NAMALWA (cell line): ENCODE results near the gene DUSP5.

ENCODE experiments used
- DNase-seq: peaks from one replicate; pipeline ENCODE4 v3.0.0-alpha.2; 2015; ENCODE audit warnings: low spot score

The DUSP5 gene

GRCh38 chr10:110501142-110501937, 3.6 kb downstream of the DUSP5 start:
- DNase-seq = no peak

GRCh38 chr10:110502072-110502845, 4.6 kb downstream of the DUSP5 start:
- no peak for DNase-seq

GRCh38 chr10:110502851-110503301, 5.2 kb downstream of the DUSP5 start:
- DNase-seq = peak; percentile 92

- DNase-seq = peak; percentile 27
Observed at GRCh38 chr10:110503528-110504110, 5.9 kb downstream of the DUSP5 start.

- DNase-seq = peak; percentile 85
Observed at GRCh38 chr10:110504111-110504735, 6.5 kb downstream of the DUSP5 start.

GRCh38 chr10:110505130-110505770, 7.5 kb downstream of the DUSP5 start:
- DNase-seq = no peak

- DNase-seq = no peak
Observed at GRCh38 chr10:110506448-110506847, 8.7 kb downstream of the DUSP5 start.

- DNase-seq = no peak
Observed at GRCh38 chr10:110507346-110507745, 9.6 kb downstream of the DUSP5 start.

GRCh38 chr10:110508159-110508788, 10.6 kb downstream of the DUSP5 start:
- DNase-seq = no peak

GRCh38 chr10:110508806-110509544, 11.3 kb downstream of the DUSP5 start:
- no peak for DNase-seq

GRCh38 chr10:110509560-110509959, 11.9 kb downstream of the DUSP5 start:
- no peak for DNase-seq

GRCh38 chr10:110510086-110510485, 12.4 kb downstream of the DUSP5 start:
- no peak for DNase-seq

- no peak for DNase-seq
Observed at GRCh38 chr10:110510730-110511129, 13.0 kb downstream of the DUSP5 start.

- DNase-seq = no peak
Observed at GRCh38 chr10:110511734-110512449, 14.2 kb downstream of the DUSP5 start.

GRCh38 chr10:110512461-110513187, 14.9 kb downstream of the DUSP5 start:
- no peak for DNase-seq

GRCh38 chr10:110513949-110514348, 16.2 kb downstream of the DUSP5 start:
- no peak for DNase-seq

GRCh38 chr10:110514848-110515247, 17.1 kb downstream of the DUSP5 start:
- no peak for DNase-seq

- DNase-seq = no peak
Observed at GRCh38 chr10:110516815-110517492, 19.2 kb downstream of the DUSP5 start.
